ENCODE measurements around the gene DSC1. TPM values are rescaled to one million over a fixed set of nuclear protein-coding genes. Genes with fewer than 3 reads are reported as not detected.
A peak's percentile ranks its signal among the peaks of the same experiment; 100 is the strongest.

The DSC1 gene
- total and polyA plus RNA-seq, 2 experiments from 2014 or later: not detected

DNA sequence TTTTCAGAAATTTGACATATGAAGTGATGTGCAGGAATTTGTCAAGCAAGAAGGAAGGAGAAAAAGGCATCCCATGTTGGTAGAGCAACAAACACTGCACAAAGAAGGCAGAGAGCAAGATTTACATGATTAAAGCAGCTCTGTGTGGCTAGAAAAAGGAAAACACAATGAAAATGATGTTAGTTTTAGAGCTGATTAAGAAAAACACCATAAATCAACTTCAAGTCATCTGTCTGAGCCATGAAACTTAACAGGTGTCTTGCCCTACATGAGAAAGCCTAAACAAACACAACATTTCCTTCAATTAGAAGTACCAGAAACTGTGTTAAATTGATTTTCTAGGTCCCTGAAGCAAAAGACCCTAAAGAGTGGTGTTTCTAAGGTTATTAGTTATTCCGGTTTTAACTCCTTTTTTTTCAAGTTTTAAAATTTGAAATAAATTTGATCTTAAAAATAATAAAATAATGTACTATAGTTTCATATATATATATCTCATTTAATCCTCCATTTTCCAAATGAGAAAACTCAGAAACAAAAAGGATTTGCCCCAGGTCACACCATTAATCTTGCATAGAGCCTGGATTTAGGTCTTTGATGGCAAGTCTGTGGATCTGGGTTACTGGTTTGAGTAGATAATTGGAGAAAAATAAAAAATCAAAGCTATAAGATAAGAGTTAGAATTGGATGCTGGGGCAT is 8.6 kb upstream of the DSC1 start:
- DNase-seq (ENCODE audit: low read depth in 1 of 2, low spot score in 1 of 2): no peak
- Histone ChIP-seq H3K27me3 (no peaks in the 10 kb centered on the region), H3K27ac (no peak overlapping the region), H3K9me3 (ENCODE audit: low read depth) (no peaks in the 10 kb centered on the region), H3K4me1 (ENCODE audit: low read depth) (no peaks in the 10 kb centered on the region), H3K4me3 (no peak overlapping the region), H3K36me3 (no peaks in the 10 kb centered on the region)
- TF ChIP-seq, protein P1, sequence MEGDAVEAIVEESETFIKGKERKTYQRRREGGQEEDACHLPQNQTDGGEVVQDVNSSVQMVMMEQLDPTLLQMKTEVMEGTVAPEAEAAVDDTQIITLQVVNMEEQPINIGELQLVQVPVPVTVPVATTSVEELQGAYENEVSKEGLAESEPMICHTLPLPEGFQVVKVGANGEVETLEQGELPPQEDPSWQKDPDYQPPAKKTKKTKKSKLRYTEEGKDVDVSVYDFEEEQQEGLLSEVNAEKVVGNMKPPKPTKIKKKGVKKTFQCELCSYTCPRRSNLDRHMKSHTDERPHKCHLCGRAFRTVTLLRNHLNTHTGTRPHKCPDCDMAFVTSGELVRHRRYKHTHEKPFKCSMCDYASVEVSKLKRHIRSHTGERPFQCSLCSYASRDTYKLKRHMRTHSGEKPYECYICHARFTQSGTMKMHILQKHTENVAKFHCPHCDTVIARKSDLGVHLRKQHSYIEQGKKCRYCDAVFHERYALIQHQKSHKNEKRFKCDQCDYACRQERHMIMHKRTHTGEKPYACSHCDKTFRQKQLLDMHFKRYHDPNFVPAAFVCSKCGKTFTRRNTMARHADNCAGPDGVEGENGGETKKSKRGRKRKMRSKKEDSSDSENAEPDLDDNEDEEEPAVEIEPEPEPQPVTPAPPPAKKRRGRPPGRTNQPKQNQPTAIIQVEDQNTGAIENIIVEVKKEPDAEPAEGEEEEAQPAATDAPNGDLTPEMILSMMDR (IDR thresholded peaks at IDR 0.05; ENCODE audit: low read depth, low read length): no peak

- Histone ChIP-seq H3K36me3 (no peaks in the 10 kb centered on the region), H3K9me3 (ENCODE audit: low read depth) (no peaks in the 10 kb centered on the region), H3K4me1 (ENCODE audit: low read depth) (no peaks in the 10 kb centered on the region), H3K4me3 (no peak overlapping the region), H3K27me3 (no peaks in the 10 kb centered on the region), H3K27ac (no peak overlapping the region)
- TF ChIP-seq, protein P1 (IDR thresholded peaks at IDR 0.05; ENCODE audit: low read depth, low read length): no peak
- DNase-seq (ENCODE audit: low read depth in 1 of 2, low spot score in 1 of 2): no peak
Observed at GRCh38 chr18:31170335-31170734, 7.7 kb upstream of the DSC1 start.

DNA sequence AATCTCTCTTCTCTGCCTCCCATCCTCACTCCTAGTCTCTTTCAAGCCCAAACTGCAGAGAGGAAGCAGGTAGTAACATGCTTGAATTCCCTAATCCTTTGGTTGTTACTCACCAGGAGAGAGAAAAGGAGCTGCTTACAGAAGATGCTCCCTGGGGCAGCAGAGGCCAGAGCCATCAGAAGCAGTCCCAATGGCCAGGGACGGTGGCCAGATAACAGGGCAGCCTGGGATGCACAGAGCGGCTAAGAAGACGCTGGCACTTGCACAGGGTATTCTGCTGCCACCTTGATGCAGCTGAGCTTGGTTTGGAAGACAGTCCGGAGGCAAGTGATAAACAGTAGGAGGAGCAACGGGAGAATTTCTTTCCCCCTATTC is 250 bp downstream of the DSC1 start:
- Histone ChIP-seq H3K36me3 (no peaks in the 10 kb centered on the region), H3K4me3 (no peak overlapping the region), H3K9me3 (ENCODE audit: low read depth) (no peaks in the 10 kb centered on the region), H3K4me1 (ENCODE audit: low read depth) (no peaks in the 10 kb centered on the region), H3K27ac (no peak overlapping the region), H3K27me3 (no peaks in the 10 kb centered on the region)
- DNase-seq (ENCODE audit: low read depth in 1 of 2, low spot score in 1 of 2): no peak
- TF ChIP-seq, protein P1 (IDR thresholded peaks at IDR 0.05; ENCODE audit: low read depth, low read length): no peak

DNA sequence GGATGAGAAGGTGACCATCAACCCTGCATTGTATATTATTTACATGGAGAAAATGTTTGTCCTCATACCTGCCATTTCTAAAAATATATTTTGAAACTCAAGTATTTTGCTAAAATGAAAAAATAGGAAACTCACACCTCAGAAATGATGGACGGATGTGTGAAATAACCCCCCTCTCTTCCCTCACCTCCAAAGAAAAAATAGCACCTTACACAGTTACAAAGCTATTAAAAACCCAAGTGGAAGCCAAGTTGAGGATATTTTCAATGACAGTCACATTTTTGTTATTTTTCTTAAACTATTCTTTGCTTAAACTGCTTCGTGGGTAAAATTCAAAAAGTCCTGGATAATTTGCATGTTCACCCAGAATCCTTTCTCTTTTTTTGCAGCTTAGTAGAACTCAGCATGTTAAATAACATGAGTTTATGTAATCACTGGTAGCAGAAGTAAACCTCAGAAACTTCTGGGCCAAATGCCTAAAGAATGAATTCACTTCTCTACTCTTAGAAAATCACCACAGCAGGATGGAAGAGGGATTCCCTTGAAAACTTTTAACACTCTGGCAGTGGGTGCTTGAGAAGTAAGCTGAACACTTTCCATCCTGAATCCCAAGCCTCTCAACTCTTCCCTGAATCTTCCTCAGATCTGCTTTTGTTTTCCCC is 768 bp downstream of the DSC1 start:
- DNase-seq (ENCODE audit: low read depth in 1 of 2, low spot score in 1 of 2): peak in 1 of 2 donors; percentile 1
- TF ChIP-seq, protein P1 (IDR thresholded peaks at IDR 0.05; ENCODE audit: low read depth, low read length): no peak
- Histone ChIP-seq H3K4me1 (ENCODE audit: low read depth) (no peaks in the 10 kb centered on the region), H3K27me3 (no peaks in the 10 kb centered on the region), H3K36me3 (no peaks in the 10 kb centered on the region), H3K27ac (no peak overlapping the region), H3K4me3 (no peak overlapping the region), H3K9me3 (ENCODE audit: low read depth) (no peaks in the 10 kb centered on the region)

DNA sequence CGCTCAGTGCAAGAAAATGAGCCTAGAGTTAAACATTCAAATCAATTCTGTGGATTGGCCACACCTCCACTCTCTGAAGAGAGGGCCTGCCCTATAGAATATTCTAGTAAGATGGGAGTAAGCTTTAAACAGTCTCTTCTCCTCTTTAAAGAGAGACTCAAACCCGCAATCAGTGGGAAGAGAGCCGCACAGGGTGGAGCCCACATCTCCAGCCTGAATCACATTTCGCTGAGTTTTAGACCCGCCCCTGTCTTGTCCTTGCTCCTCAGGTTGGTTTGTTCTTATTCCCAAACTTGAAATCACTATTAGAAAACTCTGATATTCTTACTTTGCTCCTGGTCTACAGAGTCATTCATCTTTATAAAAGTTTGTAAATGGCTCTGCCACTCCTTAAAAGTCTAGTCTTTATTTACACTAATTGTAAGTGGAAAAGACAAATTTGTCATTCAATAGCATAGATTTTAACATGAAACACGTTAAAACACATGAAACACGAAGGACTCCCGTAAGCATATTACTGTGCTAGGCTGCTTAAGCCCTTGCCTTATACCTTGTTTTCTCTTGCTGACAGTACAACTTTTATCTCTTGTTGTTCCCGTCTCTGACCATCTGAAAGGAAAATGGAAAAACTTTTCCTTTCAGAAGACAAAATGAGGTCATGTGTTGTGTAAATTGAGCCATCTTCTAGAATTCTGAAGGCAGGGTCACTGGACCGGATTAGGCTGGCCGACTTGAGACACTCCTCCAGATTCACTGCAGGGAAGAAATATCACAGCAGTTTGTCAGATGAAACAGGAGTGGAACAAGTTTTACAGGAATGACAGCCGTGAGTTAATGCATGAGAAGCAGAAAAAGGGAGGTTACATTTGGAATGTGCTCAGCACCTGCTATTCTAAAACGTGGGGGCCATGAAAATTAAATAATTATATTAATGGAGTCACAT is 5.6 kb downstream of the DSC1 start:
- peak in 1 of 2 donors; percentile 9 for DNase-seq (ENCODE audit: low read depth in 1 of 2, low spot score in 1 of 2)
- H3K27ac ChIP-seq: no peak overlapping the region
- TF ChIP-seq, protein P1 (IDR thresholded peaks at IDR 0.05; ENCODE audit: low read depth, low read length): no peak
- H3K27me3 ChIP-seq: no peaks in the 10 kb centered on the region
- H3K9me3 ChIP-seq (ENCODE audit: low read depth): no peaks in the 10 kb centered on the region
- H3K4me1 ChIP-seq (ENCODE audit: low read depth): no peaks in the 10 kb centered on the region
- H3K4me3 ChIP-seq: no peak overlapping the region
- H3K36me3 ChIP-seq: no peaks in the 10 kb centered on the region

Data from cardiac muscle cell (in vitro differentiated cells and primary cell).